ENCODE results near the gene LPCAT1.

DNA sequence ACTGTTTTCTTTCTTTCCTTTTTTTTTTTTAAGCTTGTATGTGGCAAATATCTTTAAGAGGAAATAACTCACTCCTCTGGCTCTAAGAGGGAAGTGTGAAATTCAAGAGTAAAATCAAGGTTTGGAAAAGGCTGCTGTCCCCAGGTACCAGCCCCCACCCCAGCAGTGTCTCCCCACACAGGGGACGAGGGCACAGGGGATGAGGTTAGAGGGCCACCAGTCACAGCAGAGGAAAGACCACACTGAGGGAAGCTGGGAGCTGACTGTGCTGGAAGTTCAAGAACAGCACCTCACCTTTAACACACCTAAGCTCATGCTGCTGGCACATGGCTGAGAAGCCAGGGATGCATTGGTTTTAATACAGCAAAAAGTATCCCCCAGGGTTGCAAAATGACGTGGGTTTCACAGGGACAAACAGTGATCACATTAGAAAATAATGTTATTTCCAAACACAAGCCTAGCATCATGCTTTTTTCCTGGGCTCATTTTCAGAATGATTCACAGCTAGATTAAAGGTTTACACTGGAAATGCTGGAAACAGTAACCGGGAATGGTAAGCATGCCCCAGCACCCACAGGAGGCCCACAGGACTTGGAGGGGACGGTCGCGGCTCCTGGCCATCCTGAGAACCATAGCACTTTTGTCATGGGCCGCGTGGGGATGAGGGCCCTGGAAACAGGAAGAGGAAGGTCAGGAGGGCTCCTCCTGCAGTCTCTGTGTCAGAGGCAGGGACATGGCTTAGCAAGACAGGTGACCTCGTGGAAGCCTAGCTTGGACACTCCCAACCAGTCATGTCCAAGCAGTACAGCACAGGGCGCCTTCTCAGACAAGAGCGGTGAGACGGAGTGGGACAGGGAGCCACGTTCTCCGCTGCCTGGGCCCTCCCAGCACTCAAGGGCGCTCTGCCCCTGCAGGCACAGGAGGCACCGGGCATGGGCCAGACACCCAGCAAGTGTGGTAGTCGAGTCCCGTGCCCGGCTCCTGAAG, 6.9 kb downstream of the LPCAT1 start:
- TF ChIP-seq SUZ12 (IDR thresholded peaks at IDR 0.05; ENCODE audit: extremely low read depth, insufficient read depth, insufficient read length) (no peak), YY1 (IDR thresholded peaks at IDR 0.05; ENCODE audit: insufficient read depth, insufficient read length) (no peak), ZNF274 (IDR thresholded peaks at IDR 0.05; ENCODE audit: low read depth, low read length) (no peak)
